ENCODE measurements around the gene RERE.

DNA sequence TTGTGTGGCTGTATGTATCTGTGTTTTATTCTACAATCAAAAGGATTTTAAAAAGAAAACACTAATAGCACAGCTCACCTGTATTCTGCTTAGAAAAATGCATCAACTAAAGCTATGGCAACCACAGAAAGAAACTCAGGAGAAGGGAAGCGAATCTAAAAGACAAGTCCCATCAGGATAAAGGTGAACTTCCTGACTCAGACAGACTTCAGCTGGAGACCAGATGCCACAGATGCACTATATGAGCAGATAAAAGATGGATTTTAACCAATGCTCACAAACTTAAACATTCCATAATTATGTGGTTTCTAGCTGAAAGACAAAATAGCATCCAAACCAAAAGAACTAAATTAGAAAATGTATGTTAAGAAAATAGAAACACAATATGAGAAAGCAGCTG is 231.0 kb downstream of the RERE start:
- TF ChIP-seq POLR2A (IDR thresholded peaks at IDR 0.05; ENCODE audit: low read depth, low read length) (no peak), TAF1 (IDR thresholded peaks at IDR 0.05; ENCODE audit: borderline replicate concordance, low read depth, low read length) (no peak)
